Colonic mucosa (tissue), 4 donors: ENCODE measurements around the gene CDC45. TPM values are rescaled to one million over a fixed set of nuclear protein-coding genes. Genes with fewer than 3 reads are reported as not detected.

Experiments
- DNase-seq: peaks from one replicate; pipeline ENCODE4 v3.0.0-alpha.2; 2020
- H3K27ac ChIP-seq: fragments of 200-600 bp; one replicate; pipeline ENCODE4 v1.8.0; 2021
- H3K27me3 ChIP-seq: fragments of 200-600 bp; one replicate; pipeline ENCODE4 v1.8.0; 2021
- H3K36me3 ChIP-seq: fragments of 200-600 bp; one replicate; pipeline ENCODE4 v1.8.0; 2021
- H3K4me1 ChIP-seq: fragments of 200-600 bp; one replicate; pipeline ENCODE4 v1.8.0; 2021; ENCODE audit warnings: mild to moderate bottlenecking
- H3K4me3 ChIP-seq: fragments of 200-600 bp; one replicate; pipeline ENCODE4 v1.8.0; 2021
- H3K9ac ChIP-seq, 2 donors: one replicate each; pipeline ENCODE4 v1.7.0; 2013; ENCODE audit warnings: control low read depth in 2 of 2, low read depth in 2 of 2, low read length in 2 of 2
- H3K9me3 ChIP-seq: fragments of 200-600 bp; one replicate; pipeline ENCODE4 v1.8.0; 2021
- CTCF ChIP-seq: fragments of 200-600 bp; IDR thresholded peaks from one replicate; pipeline ENCODE4 v1.8.0; 2022; ENCODE audit warnings: antibody characterized with exemption, mild to moderate bottlenecking
- intact Hi-C: fragments of 100-400 bp; cut with DNase I; formaldehyde crosslinking; loops from one replicate; pipeline ENCODE4 v1.14.1; 2022
- total RNA-seq, 2 donors: library from RNA; stranded (reverse); fragmentation: NEBNext Ultra II Directional in 1 of 2; extraction: Animal tissue kit (Norgen Biotek cat#: 25700) in 1 of 2; gene quantifications; one replicate each; pipeline ENCODE4 v1.2.1, GENCODE V29; 2021
- donor health status: healthy.
- donor health status: DM: no; HTN: no; CAD: no.
- donor health status: DM: no; HTN: no; CAD: no.

The CDC45 gene
- total RNA-seq, 2 donors from 2014 or later = 5.1 to 35.9 TPM

DNA sequence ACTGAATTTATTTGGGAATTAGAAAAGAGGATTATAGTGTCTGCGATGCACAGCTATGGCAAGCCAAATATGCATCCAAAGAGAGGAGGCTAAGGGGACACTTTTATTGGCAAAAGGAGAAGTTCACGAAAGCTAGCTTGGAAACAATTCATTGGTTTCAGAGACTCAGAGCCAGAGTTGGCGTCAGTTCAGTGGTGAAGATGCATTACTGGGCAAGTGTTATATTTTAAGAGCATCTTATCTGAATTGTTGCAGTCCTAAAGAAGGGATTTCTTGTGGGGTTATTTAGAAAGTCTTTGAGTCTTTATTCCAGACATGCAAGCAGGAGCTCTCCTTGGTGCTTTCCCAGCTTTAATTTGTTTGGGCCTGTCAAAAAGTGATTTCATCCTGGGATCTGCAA, 29.5 kb downstream of the CDC45 start:
- intact Hi-C loops = no loop called here

GRCh38 chr22:19509923-19510322, 30.2 kb downstream of the CDC45 start:
- no peak for DNase-seq
- no peak overlapping the region for H3K9ac ChIP-seq
- H3K4me3 ChIP-seq = no peak overlapping the region
- intact Hi-C loops = no loop called here
- no peaks in the 10 kb centered on the region for H3K27me3 ChIP-seq
- no peaks in the 10 kb centered on the region for H3K9me3 ChIP-seq
- no peak overlapping the region for H3K27ac ChIP-seq
- H3K36me3 ChIP-seq = no peaks in the 10 kb centered on the region
- no peak for TF ChIP-seq CTCF
- no peaks in the 10 kb centered on the region for H3K4me1 ChIP-seq

More for the DNA sequence above, 29.5 kb downstream of the CDC45 start:
- no peak for TF ChIP-seq CTCF
- Histone ChIP-seq H3K9ac (no peak overlapping the region), H3K36me3 (no peaks in the 10 kb centered on the region), H3K27ac (no peak overlapping the region), H3K9me3 (no peaks in the 10 kb centered on the region), H3K4me1 (no peaks in the 10 kb centered on the region), H3K27me3 (no peaks in the 10 kb centered on the region), H3K4me3 (no peak overlapping the region)
- DNase-seq = no peak

DNA sequence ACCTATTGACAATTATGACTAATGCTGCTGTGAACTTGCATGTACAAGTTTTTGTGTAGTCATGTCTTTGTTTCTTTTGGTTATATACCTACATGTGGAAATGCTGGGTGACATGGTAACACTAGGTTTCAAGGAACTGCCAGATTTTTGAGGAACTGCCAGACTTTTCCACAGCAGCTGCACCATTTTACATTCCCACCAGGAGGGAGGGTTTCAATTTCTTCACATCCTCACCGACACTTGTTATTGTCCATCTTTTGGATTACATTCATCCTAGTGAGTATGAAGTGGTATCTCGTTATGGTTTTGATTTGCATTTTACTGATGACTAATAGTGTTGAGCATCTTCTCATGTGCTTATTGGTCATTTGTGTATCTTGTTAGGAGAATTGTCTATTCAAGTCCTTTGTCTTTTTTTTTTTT, 31.2 kb downstream of the CDC45 start:
- H3K36me3 ChIP-seq = no peaks in the 10 kb centered on the region
- no peak for DNase-seq

GRCh38 chr22:19513823-19514222, 34.1 kb downstream of the CDC45 start:
- no peak for DNase-seq
- intact Hi-C loops = no loop called here
- H3K27me3 ChIP-seq = no peaks in the 10 kb centered on the region

More for the DNA sequence above, 31.2 kb downstream of the CDC45 start:
- intact Hi-C loops = no loop called here
- Histone ChIP-seq H3K27ac (no peak overlapping the region), H3K9me3 (no peaks in the 10 kb centered on the region), H3K27me3 (no peaks in the 10 kb centered on the region), H3K4me1 (no peaks in the 10 kb centered on the region), H3K4me3 (no peak overlapping the region), H3K9ac (no peak overlapping the region)
- TF ChIP-seq CTCF = no peak

GRCh38 chr22:19514831-19515565, 35.3 kb downstream of the CDC45 start:
- Histone ChIP-seq H3K4me1 (no peaks in the 10 kb centered on the region), H3K4me3 (no peak overlapping the region), H3K36me3 (no peaks in the 10 kb centered on the region), H3K27ac (no peak overlapping the region), H3K27me3 (no peaks in the 10 kb centered on the region), H3K9ac (no peak overlapping the region), H3K9me3 (no peaks in the 10 kb centered on the region)
- intact Hi-C loops = no loop called here
- no peak for TF ChIP-seq CTCF
- DNase-seq = no peak

More at GRCh38 chr22:19513823-19514222, 34.1 kb downstream of the CDC45 start:
- no peaks in the 10 kb centered on the region for H3K4me1 ChIP-seq
- H3K27ac ChIP-seq = no peak overlapping the region
- H3K9me3 ChIP-seq = no peaks in the 10 kb centered on the region
- no peaks in the 10 kb centered on the region for H3K36me3 ChIP-seq
- H3K9ac ChIP-seq = no peak overlapping the region
- no peak overlapping the region for H3K4me3 ChIP-seq
- no peak for TF ChIP-seq CTCF
